ENCODE results near the gene NCF2. TPM values are rescaled to one million over a fixed set of nuclear protein-coding genes. Genes with fewer than 3 reads are reported as not detected.

Gene NCF2
- total RNA-seq, 1 experiment from 2014 or later, result 31.3 TPM

DNA sequence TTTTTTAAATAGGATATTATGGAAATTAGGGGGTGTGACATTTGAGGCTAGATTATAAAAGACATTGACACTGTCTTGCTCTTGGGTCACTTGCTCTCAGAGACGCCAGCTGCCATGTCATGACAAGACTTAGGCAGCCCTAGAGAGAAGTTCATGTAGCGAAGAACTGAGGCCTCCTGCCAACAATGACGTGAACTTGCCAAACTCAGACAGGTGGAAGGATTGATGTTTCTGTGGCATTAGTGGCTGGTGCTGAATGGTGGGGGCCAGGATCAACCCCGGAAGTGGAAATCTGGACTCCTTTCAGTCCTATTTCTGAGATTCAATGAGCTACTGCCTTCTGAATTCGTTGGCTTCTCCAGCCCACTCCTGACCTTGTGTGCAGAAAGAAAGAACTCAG is 14.7 kb downstream of the NCF2 start:
- Histone ChIP-seq H3K4me1 (ENCODE audit: insufficient read depth, low read length) (no peaks in the 10 kb centered on the region), H2AFZ (ENCODE audit: low read length) (no peak overlapping the region), H3K9me2 (replicated peaks; ENCODE audit: low read length) (no peaks in the 10 kb centered on the region), H4K20me1 (ENCODE audit: low read length) (no peaks in the 10 kb centered on the region), H3K9me3 (ENCODE audit: low read length) (no peaks in the 10 kb centered on the region), H3K27me3 (ENCODE audit: low read length) (no peaks in the 10 kb centered on the region), H3K4me2 (ENCODE audit: low read length) (no peak overlapping the region), H3K36me3 (ENCODE audit: low read depth, low read length) (no peaks in the 10 kb centered on the region), H3K4me3 (ENCODE audit: low read length) (no peak overlapping the region), H3F3A (ENCODE audit: low read length, unreplicated experiment) (no peaks in the 10 kb centered on the region), H3K79me2 (ENCODE audit: low read length) (no peaks in the 10 kb centered on the region), H3K27ac (ENCODE audit: low read length) (no peak overlapping the region), H3K9ac (ENCODE audit: low read length) (no peak overlapping the region)
- ChIA-PET POLR2A (ENCODE audit: unreplicated experiment) (no interaction called here), CTCF (no interaction called here)
- intact Hi-C loops (cut with micrococcal nuclease), result no loop called here
- no TSS peak for BruUV-seq (replicated peaks)
- ATAC-seq (no peak), DNase-seq (no peak)
- TF ChIP-seq, protein P1, sequence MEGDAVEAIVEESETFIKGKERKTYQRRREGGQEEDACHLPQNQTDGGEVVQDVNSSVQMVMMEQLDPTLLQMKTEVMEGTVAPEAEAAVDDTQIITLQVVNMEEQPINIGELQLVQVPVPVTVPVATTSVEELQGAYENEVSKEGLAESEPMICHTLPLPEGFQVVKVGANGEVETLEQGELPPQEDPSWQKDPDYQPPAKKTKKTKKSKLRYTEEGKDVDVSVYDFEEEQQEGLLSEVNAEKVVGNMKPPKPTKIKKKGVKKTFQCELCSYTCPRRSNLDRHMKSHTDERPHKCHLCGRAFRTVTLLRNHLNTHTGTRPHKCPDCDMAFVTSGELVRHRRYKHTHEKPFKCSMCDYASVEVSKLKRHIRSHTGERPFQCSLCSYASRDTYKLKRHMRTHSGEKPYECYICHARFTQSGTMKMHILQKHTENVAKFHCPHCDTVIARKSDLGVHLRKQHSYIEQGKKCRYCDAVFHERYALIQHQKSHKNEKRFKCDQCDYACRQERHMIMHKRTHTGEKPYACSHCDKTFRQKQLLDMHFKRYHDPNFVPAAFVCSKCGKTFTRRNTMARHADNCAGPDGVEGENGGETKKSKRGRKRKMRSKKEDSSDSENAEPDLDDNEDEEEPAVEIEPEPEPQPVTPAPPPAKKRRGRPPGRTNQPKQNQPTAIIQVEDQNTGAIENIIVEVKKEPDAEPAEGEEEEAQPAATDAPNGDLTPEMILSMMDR (conservative IDR thresholded peaks at IDR 0.05; ENCODE audit: low read depth, low read length), result no peak
- TF ChIP-seq EZH2 (IDR thresholded peaks at IDR 0.05; ENCODE audit: low read length, unreplicated experiment) (no peak), EZH2phosphoT487 (IDR thresholded peaks at IDR 0.05; ENCODE audit: borderline replicate concordance, low read length) (no peak)

DNA sequence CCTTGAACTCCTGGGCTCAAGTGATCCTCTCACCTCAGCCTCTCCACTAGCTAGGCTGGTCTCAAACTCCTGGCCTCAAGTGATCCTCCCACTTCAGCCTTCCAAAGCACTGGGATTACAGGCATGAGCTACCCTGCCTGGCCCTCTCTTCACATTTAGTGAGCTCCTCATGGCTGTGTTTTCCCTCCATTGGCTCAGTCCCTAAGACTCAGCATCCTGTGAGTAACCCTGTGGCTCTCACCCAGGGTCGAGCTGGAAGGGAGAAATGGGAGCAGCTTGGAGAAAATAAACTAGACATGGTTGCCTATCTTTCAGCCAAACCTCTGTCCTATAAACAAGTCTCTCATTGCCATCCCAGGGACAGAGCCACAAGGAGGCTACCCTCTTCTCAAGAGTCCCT is 17.5 kb downstream of the NCF2 start:
- intact Hi-C loops (cut with micrococcal nuclease), result no loop called here
- Histone ChIP-seq H3K36me3 (ENCODE audit: low read depth, low read length) (no peaks in the 10 kb centered on the region), H3K4me2 (ENCODE audit: low read length) (no peak overlapping the region), H3K4me3 (ENCODE audit: low read length) (no peak overlapping the region), H4K20me1 (ENCODE audit: low read length) (no peaks in the 10 kb centered on the region), H3K4me1 (ENCODE audit: insufficient read depth, low read length) (peaks cover 23% of the 10 kb centered on the region), H3F3A (ENCODE audit: low read length, unreplicated experiment) (peaks cover 6% of the 10 kb centered on the region), H3K27me3 (ENCODE audit: low read length) (no peaks in the 10 kb centered on the region), H3K9ac (ENCODE audit: low read length) (no peak overlapping the region), H3K27ac (ENCODE audit: low read length) (no peak overlapping the region), H2AFZ (ENCODE audit: low read length) (no peak overlapping the region), H3K9me3 (ENCODE audit: low read length) (no peaks in the 10 kb centered on the region), H3K79me2 (ENCODE audit: low read length) (peaks cover 7% of the 10 kb centered on the region; the same call in 1 of the 2 replicates), H3K9me2 (replicated peaks; ENCODE audit: low read length) (no peaks in the 10 kb centered on the region)
- CTCF ChIA-PET, result no interaction called here
- DNase-seq (no peak), ATAC-seq (no peak)
- no TSS peak for BruUV-seq (replicated peaks)
- POLR2A ChIA-PET (ENCODE audit: unreplicated experiment), result no interaction called here
- TF ChIP-seq EZH2 (IDR thresholded peaks at IDR 0.05; ENCODE audit: low read length, unreplicated experiment) (no peak), EZH2phosphoT487 (IDR thresholded peaks at IDR 0.05; ENCODE audit: borderline replicate concordance, low read length) (no peak)
- TF ChIP-seq, protein P1 (conservative IDR thresholded peaks at IDR 0.05; ENCODE audit: low read depth, low read length), result no peak

DNA sequence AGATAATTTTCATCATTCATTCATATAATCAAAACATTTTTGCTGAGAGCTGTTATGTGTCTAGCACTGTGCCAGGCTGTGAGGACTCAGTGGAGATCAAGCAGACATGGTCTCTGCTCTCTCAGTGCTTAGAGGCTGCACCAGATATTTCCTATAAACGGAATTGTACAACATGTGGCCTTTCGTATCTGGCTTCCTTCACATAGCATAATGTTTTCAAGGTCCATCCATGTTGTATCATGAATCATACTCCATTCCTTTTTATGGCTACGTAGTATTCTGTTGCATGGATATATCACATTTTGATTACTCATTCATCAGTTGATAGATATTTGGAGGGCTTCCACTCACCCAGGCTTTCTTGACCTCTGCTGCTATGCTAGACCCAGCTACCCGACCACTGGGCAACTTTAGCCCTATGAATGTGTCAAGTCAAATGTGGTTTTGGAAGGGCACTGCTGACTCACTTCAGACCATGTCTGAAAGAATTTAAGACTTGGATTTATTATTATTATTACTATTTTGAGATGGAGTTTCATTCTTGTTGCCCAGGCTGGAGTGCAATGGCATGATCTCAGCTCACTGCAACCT is 18.5 kb downstream of the NCF2 start:
- Histone ChIP-seq H4K20me1 (ENCODE audit: low read length) (no peaks in the 10 kb centered on the region), H3K4me2 (ENCODE audit: low read length) (no peak overlapping the region), H3K79me2 (ENCODE audit: low read length) (peaks cover 14% of the 10 kb centered on the region; the same call in 1 of the 2 replicates), H3F3A (ENCODE audit: low read length, unreplicated experiment) (peaks cover 6% of the 10 kb centered on the region), H3K9ac (ENCODE audit: low read length) (no peak overlapping the region), H2AFZ (ENCODE audit: low read length) (no peak overlapping the region), H3K27ac (ENCODE audit: low read length) (no peak overlapping the region), H3K4me1 (ENCODE audit: insufficient read depth, low read length) (peaks cover 32% of the 10 kb centered on the region), H3K9me2 (replicated peaks; ENCODE audit: low read length) (no peaks in the 10 kb centered on the region), H3K9me3 (ENCODE audit: low read length) (no peaks in the 10 kb centered on the region), H3K27me3 (ENCODE audit: low read length) (no peaks in the 10 kb centered on the region), H3K36me3 (ENCODE audit: low read depth, low read length) (no peaks in the 10 kb centered on the region), H3K4me3 (ENCODE audit: low read length) (no peak overlapping the region)
- intact Hi-C loops (cut with micrococcal nuclease), result no loop called here
- ATAC-seq (no peak), DNase-seq (peak; percentile 26)
- CTCF ChIA-PET, result no interaction called here
- TF ChIP-seq EZH2phosphoT487 (IDR thresholded peaks at IDR 0.05; ENCODE audit: borderline replicate concordance, low read length) (no peak), EZH2 (IDR thresholded peaks at IDR 0.05; ENCODE audit: low read length, unreplicated experiment) (no peak)
- TF ChIP-seq, protein P1 (conservative IDR thresholded peaks at IDR 0.05; ENCODE audit: low read depth, low read length), result no peak
- no TSS peak for BruUV-seq (replicated peaks)
- POLR2A ChIA-PET (ENCODE audit: unreplicated experiment), result no interaction called here

Data from PC-3 (cell line).